ENCODE data around the gene SLN.

SLN gene

GRCh38 chr11:107661656-107662055 is 50.2 kb downstream of the SLN start:
- no peak overlapping the region for H3K27ac ChIP-seq
- no peak for TF ChIP-seq CTCF (IDR thresholded peaks at IDR 0.05)
- H3K4me3 ChIP-seq = no peak overlapping the region
- DNase-seq (ENCODE audit: low spot score) = no peak

GRCh38 chr11:107660066-107660465 is 51.8 kb downstream of the SLN start:
- no peak overlapping the region for H3K27ac ChIP-seq
- H3K4me3 ChIP-seq = no peak overlapping the region
- TF ChIP-seq CTCF (IDR thresholded peaks at IDR 0.05) = no peak
- no peak for DNase-seq (ENCODE audit: low spot score)

- no peak for TF ChIP-seq CTCF (IDR thresholded peaks at IDR 0.05)
- DNase-seq (ENCODE audit: low spot score) = no peak
- Histone ChIP-seq H3K27ac (no peak overlapping the region), H3K4me3 (no peak overlapping the region)
Observed at GRCh38 chr11:107659310-107659709, 52.5 kb downstream of the SLN start.
